ENCODE results near the gene RAB27A.

- TF ChIP-seq CTCF (IDR thresholded peaks at IDR 0.05) (no peak), POLR2A (IDR thresholded peaks at IDR 0.05) (no peak)
Observed at GRCh38 chr15:55230051-55230670, 59.5 kb downstream of the RAB27A start.

Measured in tibial nerve (tissue), 3 donors.